ENCODE results near the gene GRIK4.

- TF ChIP-seq, protein P1, sequence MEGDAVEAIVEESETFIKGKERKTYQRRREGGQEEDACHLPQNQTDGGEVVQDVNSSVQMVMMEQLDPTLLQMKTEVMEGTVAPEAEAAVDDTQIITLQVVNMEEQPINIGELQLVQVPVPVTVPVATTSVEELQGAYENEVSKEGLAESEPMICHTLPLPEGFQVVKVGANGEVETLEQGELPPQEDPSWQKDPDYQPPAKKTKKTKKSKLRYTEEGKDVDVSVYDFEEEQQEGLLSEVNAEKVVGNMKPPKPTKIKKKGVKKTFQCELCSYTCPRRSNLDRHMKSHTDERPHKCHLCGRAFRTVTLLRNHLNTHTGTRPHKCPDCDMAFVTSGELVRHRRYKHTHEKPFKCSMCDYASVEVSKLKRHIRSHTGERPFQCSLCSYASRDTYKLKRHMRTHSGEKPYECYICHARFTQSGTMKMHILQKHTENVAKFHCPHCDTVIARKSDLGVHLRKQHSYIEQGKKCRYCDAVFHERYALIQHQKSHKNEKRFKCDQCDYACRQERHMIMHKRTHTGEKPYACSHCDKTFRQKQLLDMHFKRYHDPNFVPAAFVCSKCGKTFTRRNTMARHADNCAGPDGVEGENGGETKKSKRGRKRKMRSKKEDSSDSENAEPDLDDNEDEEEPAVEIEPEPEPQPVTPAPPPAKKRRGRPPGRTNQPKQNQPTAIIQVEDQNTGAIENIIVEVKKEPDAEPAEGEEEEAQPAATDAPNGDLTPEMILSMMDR (IDR thresholded peaks at IDR 0.05), result no peak
- no peak for TF ChIP-seq EZH2 (IDR thresholded peaks at IDR 0.05; ENCODE audit: borderline replicate concordance, insufficient read depth, low read depth, low read length, poor library complexity, severe bottlenecking)
Measured at GRCh38 chr11:120590472-120590871, 78.9 kb downstream of the GRIK4 start.
